Measurements from ENCODE around the gene MUC6. TPM values are rescaled to one million over a fixed set of nuclear protein-coding genes. Genes with fewer than 3 reads are reported as not detected.

The MUC6 gene
- total RNA-seq, 1 experiment from 2014 or later, result 0.49 TPM

Other genes with a start within 250 kb of the MUC6 start
- gene CEND1, start 246.6 kb downstream of the MUC6 start, total RNA-seq (2021; ENCODE audit: unreplicated experiment), result 15.9 TPM
- gene SLC25A22, start 238.4 kb downstream of the MUC6 start, total RNA-seq (2021; ENCODE audit: unreplicated experiment), result 119 TPM
- 75.9 TPM for gene PIDD1, start 231.5 kb downstream of the MUC6 start, total RNA-seq (2021; ENCODE audit: unreplicated experiment)
- 3,468 TPM for gene RPLP2, start 226.8 kb downstream of the MUC6 start, total RNA-seq (2021; ENCODE audit: unreplicated experiment)
- gene PNPLA2, start 217.8 kb downstream of the MUC6 start, total RNA-seq (2021; ENCODE audit: unreplicated experiment), result 244 TPM
- gene CRACR2B, start 208.8 kb downstream of the MUC6 start, total RNA-seq (2021; ENCODE audit: unreplicated experiment), result 132 TPM
- gene CD151, start 203.8 kb downstream of the MUC6 start, total RNA-seq (2021; ENCODE audit: unreplicated experiment), result 680 TPM
- 673 TPM for gene POLR2L, start 194.2 kb downstream of the MUC6 start, total RNA-seq (2021; ENCODE audit: unreplicated experiment)
- gene TSPAN4, start 193.9 kb downstream of the MUC6 start, total RNA-seq (2021; ENCODE audit: unreplicated experiment), result 187 TPM
- gene CHID1, start 125.9 kb downstream of the MUC6 start, total RNA-seq (2021; ENCODE audit: unreplicated experiment), result 224 TPM
- 123 TPM for gene AP2A2, start 110.8 kb downstream of the MUC6 start, total RNA-seq (2021; ENCODE audit: unreplicated experiment)
- gene MUC2, start 38.2 kb upstream of the MUC6 start, total RNA-seq (2021; ENCODE audit: unreplicated experiment), result 0.08 TPM
- gene MUC5AC, start 121.2 kb upstream of the MUC6 start, total RNA-seq (2021; ENCODE audit: unreplicated experiment), result 0.03 TPM
- 1.2 TPM for gene MUC5B, start 186.3 kb upstream of the MUC6 start, total RNA-seq (2021; ENCODE audit: unreplicated experiment)